Measurements from ENCODE around the gene C5orf63. TPM values are rescaled to one million over a fixed set of nuclear protein-coding genes. Genes with fewer than 3 reads are reported as not detected.

The C5orf63 gene
- total and polyA plus RNA-seq, 12 donors, result 1.6 to 11.4 (median 4.5) TPM; not detected in 1

GRCh38 chr5:127076315-127077129, 3.2 kb upstream of the C5orf63 start:
- H3K4me3 ChIP-seq, result no peak overlapping the region
- DNase-seq, result peak in 6 of 7 donors; percentile 19 to 69 (median 42)
- H3K4me1 ChIP-seq (replicated peaks in 1 of 2), result peaks cover 0 to 10% of the 10 kb centered on the region in 2 donors
- intact Hi-C loops (cut with DNase I), result no loop called here
- 36 to 42% (median 40%) methylated on average over 4 of the region's 4 CpGs for WGBS, 4 donors
- TF ChIP-seq POLR2A (IDR thresholded peaks at IDR 0.05) (no peak), CTCF (IDR thresholded peaks at IDR 0.05) (no peak)
- H3K27me3 ChIP-seq, result no peaks in the 10 kb centered on the region
- H3K9me3 ChIP-seq (replicated peaks in 1 of 3), result no peaks in the 10 kb centered on the region
- peak overlapping the region in 1 of 5 donors; percentile 4 for H3K27ac ChIP-seq
- no peaks in the 10 kb centered on the region for H3K36me3 ChIP-seq (replicated peaks in 1 of 2)

GRCh38 chr5:127074466-127074865, 1.2 kb upstream of the C5orf63 start:
- Histone ChIP-seq H3K4me1 (replicated peaks in 1 of 2) (peaks cover 0 to 10% of the 10 kb centered on the region in 2 donors), H3K27ac (no peak overlapping the region), H3K9me3 (replicated peaks in 1 of 3) (no peaks in the 10 kb centered on the region), H3K36me3 (replicated peaks in 1 of 2) (no peaks in the 10 kb centered on the region), H3K4me3 (no peak overlapping the region), H3K27me3 (no peaks in the 10 kb centered on the region)
- WGBS, 4 donors, result 90 to 94% (median 94%) methylated on average over 3 of the region's 3 CpGs
- TF ChIP-seq POLR2A (IDR thresholded peaks at IDR 0.05) (no peak), CTCF (IDR thresholded peaks at IDR 0.05) (no peak)
- no peak for DNase-seq
- intact Hi-C loops (cut with DNase I), result no loop called here

- TF ChIP-seq CTCF (IDR thresholded peaks at IDR 0.05) (no peak), POLR2A (IDR thresholded peaks at IDR 0.05) (no peak)
- DNase-seq, result no peak
- Histone ChIP-seq H3K27ac (no peak overlapping the region), H3K4me3 (no peak overlapping the region), H3K36me3 (replicated peaks in 1 of 2) (no peaks in the 10 kb centered on the region), H3K4me1 (replicated peaks in 1 of 2) (peaks cover 0 to 7% of the 10 kb centered on the region in 2 donors), H3K9me3 (replicated peaks in 1 of 3) (no peaks in the 10 kb centered on the region), H3K27me3 (no peaks in the 10 kb centered on the region)
- WGBS, 4 donors, result 84 to 90% (median 88%) methylated on average over 2 of the region's 2 CpGs
- intact Hi-C loops (cut with DNase I), result no loop called here
Measured at GRCh38 chr5:127070243-127070642, 3.1 kb downstream of the C5orf63 start.

- no peak overlapping the region for H3K4me3 ChIP-seq
- no peaks in the 10 kb centered on the region for H3K36me3 ChIP-seq (replicated peaks in 1 of 2)
- H3K27ac ChIP-seq, result no peak overlapping the region
- peak in 4 of 7 donors; percentile 23 to 30 (median 28) for DNase-seq
- TF ChIP-seq CTCF (IDR thresholded peaks at IDR 0.05) (no peak), POLR2A (IDR thresholded peaks at IDR 0.05) (no peak)
- peaks cover 0 to 7% of the 10 kb centered on the region in 2 donors for H3K4me1 ChIP-seq (replicated peaks in 1 of 2)
- intact Hi-C loops (cut with DNase I), result no loop called here
- 50 to 66% (median 54%) methylated on average over 2 of the region's 2 CpGs for WGBS, 4 donors
- H3K9me3 ChIP-seq (replicated peaks in 1 of 3), result no peaks in the 10 kb centered on the region
- H3K27me3 ChIP-seq, result no peaks in the 10 kb centered on the region
Measured at GRCh38 chr5:127068493-127069214, 4.6 kb downstream of the C5orf63 start.

Measured in adrenal gland (tissue), 12 donors.